ENCODE results near the gene ZNF70. TPM values are rescaled to one million over a fixed set of nuclear protein-coding genes. Genes with fewer than 3 reads are reported as not detected.

The ZNF70 gene
- total RNA-seq, 1 donor from 2014 or later = 12.5 TPM

DNA sequence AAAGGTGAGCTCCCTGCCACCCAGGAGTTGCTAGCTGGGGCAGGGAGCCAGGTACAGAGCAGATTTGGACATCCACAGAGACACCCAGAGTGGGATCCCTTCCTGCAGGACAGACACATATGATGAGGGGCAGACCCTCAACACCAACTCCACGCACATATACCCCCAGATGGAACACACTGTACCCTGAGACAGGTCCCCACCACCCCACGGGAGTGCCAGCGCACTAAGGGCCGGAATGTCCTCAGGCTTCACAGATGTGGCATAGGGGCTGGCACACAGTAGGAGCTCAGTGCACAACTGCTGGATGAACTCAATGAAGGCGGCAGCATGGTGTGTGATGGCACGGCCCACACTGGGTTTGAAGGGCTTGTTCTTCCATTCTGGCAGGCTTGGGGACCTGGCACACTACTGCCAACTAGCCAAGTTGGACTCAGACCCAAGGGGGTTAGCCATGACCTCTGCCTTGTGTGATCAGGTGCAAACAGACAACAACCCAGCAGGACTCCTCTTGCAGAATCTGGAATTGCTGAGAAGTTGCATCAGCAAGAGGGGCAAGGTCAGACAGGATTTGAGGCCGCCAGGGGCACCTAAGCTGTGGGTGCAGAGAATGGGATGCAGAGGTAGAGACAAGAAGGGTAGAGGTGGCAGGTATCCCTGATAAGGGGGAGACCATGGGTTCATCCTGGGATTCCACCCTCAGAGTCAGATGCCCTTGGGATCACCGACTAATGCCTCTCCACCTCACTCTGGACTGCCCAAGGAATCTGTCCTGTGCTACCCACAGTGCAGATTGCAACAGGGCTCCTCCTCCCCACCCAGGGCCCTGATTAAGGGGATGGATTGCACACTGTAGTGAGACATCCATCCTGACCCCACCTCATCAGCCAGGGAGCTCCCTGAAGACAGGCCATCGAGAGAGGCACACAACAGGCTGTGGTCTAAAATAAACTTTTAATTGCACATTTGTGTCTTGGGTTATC, 14.3 kb upstream of the ZNF70 start:
- no peak overlapping the region for H3K4me3 Mint-ChIP-seq (ENCODE audit: unreplicated experiment)
- H3K27ac Mint-ChIP-seq (ENCODE audit: unreplicated experiment) = peak overlapping the region; percentile 34
- H3K9me3 Mint-ChIP-seq (ENCODE audit: unreplicated experiment) = no peaks in the 10 kb centered on the region
- peaks cover 21% of the 10 kb centered on the region for H3K4me1 Mint-ChIP-seq (ENCODE audit: unreplicated experiment)
- DNase-seq (ENCODE audit: extremely low spot score, unreplicated experiment) = no peak
- H3K36me3 Mint-ChIP-seq (ENCODE audit: unreplicated experiment) = no peaks in the 10 kb centered on the region
- TF ChIP-seq, protein P1, sequence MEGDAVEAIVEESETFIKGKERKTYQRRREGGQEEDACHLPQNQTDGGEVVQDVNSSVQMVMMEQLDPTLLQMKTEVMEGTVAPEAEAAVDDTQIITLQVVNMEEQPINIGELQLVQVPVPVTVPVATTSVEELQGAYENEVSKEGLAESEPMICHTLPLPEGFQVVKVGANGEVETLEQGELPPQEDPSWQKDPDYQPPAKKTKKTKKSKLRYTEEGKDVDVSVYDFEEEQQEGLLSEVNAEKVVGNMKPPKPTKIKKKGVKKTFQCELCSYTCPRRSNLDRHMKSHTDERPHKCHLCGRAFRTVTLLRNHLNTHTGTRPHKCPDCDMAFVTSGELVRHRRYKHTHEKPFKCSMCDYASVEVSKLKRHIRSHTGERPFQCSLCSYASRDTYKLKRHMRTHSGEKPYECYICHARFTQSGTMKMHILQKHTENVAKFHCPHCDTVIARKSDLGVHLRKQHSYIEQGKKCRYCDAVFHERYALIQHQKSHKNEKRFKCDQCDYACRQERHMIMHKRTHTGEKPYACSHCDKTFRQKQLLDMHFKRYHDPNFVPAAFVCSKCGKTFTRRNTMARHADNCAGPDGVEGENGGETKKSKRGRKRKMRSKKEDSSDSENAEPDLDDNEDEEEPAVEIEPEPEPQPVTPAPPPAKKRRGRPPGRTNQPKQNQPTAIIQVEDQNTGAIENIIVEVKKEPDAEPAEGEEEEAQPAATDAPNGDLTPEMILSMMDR (IDR thresholded peaks at IDR 0.05) = no peak
- H3K27me3 Mint-ChIP-seq (ENCODE audit: unreplicated experiment) = no peaks in the 10 kb centered on the region

DNA sequence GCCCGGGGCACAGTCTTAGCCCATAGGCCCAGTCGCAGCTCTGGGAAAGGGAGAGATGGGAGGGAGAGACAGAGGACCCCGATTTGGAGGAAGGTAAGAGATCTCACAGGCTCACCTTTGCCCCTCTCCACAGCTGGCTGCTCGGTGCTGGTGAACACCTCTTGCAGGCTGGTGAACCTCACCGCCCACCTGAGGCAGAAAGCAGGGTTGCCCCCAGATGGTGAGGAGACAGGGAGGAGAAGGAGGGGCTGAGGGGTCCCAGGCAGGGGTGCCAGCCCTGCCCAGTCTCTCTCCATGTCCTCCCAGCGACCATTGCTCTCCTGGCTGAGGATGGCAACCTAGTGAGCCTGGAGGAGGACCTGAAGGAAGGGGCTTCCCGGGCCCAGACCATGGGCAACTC, 13.0 kb upstream of the ZNF70 start:
- TF ChIP-seq, protein P1 (IDR thresholded peaks at IDR 0.05) = no peak
- DNase-seq (ENCODE audit: extremely low spot score, unreplicated experiment) = no peak

DNA sequence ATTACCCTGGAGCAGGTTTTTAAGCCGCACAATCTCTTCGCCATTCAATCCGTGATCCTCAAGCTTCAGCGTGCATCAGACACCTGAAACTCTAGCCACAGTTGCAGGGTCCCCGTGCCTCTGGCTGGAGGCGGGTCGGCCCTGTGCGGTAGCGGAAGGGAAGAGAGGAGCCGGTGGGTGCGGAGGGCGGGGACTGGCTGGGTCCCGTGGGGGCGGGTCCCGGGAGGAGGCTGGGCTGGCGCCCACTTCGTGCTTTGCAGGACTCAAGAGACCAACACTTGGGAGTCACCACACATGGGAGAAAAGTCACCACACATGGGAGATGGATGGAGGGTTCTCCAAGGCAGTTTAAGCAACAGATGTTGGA, 12.7 kb upstream of the ZNF70 start:
- H3K9me3 Mint-ChIP-seq (ENCODE audit: unreplicated experiment) = no peaks in the 10 kb centered on the region
- H3K36me3 Mint-ChIP-seq (ENCODE audit: unreplicated experiment) = no peaks in the 10 kb centered on the region
- H3K4me1 Mint-ChIP-seq (ENCODE audit: unreplicated experiment) = peaks cover 20% of the 10 kb centered on the region
- no peak overlapping the region for H3K27ac Mint-ChIP-seq (ENCODE audit: unreplicated experiment)
- H3K27me3 Mint-ChIP-seq (ENCODE audit: unreplicated experiment) = no peaks in the 10 kb centered on the region
- DNase-seq (ENCODE audit: extremely low spot score, unreplicated experiment) = no peak
- no peak overlapping the region for H3K4me3 Mint-ChIP-seq (ENCODE audit: unreplicated experiment)
- TF ChIP-seq, protein P1 (IDR thresholded peaks at IDR 0.05) = no peak

More for the DNA sequence above, 13.0 kb upstream of the ZNF70 start:
- no peak overlapping the region for H3K27ac Mint-ChIP-seq (ENCODE audit: unreplicated experiment)
- H3K27me3 Mint-ChIP-seq (ENCODE audit: unreplicated experiment) = no peaks in the 10 kb centered on the region
- H3K9me3 Mint-ChIP-seq (ENCODE audit: unreplicated experiment) = no peaks in the 10 kb centered on the region
- H3K36me3 Mint-ChIP-seq (ENCODE audit: unreplicated experiment) = no peaks in the 10 kb centered on the region
- peaks cover 21% of the 10 kb centered on the region for H3K4me1 Mint-ChIP-seq (ENCODE audit: unreplicated experiment)
- H3K4me3 Mint-ChIP-seq (ENCODE audit: unreplicated experiment) = no peak overlapping the region

DNA sequence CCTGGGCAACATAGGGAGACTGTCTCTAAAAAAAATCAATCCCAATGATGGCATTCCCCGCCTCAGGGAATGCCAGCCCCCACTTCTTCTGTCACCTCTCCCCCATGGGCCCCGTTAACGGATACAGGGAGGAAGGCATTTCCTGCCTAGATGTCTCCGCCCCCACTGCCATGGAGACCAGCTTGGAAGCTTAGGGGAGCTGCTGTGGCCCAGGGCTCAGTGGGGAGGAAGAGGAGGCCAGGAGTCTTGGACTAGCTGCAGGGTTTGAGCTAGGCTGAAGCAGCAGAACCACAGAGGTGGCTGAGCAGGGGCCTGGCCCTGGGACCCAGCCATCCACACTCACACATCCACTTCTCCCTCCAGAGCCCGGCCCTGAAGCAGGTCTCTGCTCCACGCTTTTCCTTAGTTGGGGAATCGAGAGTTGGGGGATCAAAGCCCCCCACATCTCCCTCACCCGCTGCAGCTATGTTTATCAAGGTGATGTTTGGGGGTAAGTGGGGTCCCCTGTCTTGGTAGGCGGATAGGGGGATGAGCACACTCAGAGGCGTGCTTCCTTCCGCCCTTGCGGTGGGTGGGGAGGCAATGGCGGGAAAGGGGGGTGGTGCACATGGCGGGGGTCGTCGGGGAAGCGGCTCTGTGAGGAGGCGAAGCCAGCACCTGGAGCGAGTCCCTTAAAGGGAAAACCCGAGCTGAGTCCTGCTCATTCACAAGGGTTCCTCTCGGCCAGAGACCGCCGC, 12.1 kb upstream of the ZNF70 start, which contains the start of gene C22orf15:
Gene C22orf15, plus strand, starts transcription at position 149 of the 737 bp plus-strand sequence. Its CDS starts 317 bp downstream, at position 466.
- no peak for DNase-seq (ENCODE audit: extremely low spot score, unreplicated experiment)
- Mint-ChIP-seq H3K9me3 (ENCODE audit: unreplicated experiment) (no peaks in the 10 kb centered on the region), H3K27ac (ENCODE audit: unreplicated experiment) (peak within 1 kb of the TSS; percentile 6), H3K27me3 (ENCODE audit: unreplicated experiment) (no peaks in the 10 kb centered on the region), H3K4me3 (ENCODE audit: unreplicated experiment) (no peak within 1 kb of the TSS), H3K36me3 (ENCODE audit: unreplicated experiment) (no peaks in the 10 kb centered on the region), H3K4me1 (ENCODE audit: unreplicated experiment) (peaks cover 19% of the 10 kb centered on the region)
- TF ChIP-seq, protein P1 (IDR thresholded peaks at IDR 0.05) = no peak

DNA sequence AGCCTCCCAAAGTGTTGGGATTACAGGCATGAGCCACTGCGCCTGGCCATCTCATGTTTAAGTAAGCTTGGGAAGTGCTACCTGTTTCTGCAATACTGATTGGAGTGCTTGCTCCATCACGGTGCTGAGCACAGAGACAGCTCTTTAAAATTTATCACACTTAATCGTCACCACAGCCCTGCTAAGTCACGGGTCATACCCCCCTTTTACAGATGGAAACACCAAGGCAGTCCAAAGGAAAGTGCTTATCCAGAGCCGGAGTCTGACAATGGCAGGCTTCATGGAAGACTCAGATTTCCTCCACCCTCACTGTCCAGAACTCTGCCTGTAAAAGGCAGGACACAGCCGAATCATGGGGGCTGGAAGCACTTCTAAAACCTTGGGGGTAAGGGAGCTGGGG, 9.1 kb upstream of the ZNF70 start:
- no peak overlapping the region for H3K4me3 Mint-ChIP-seq (ENCODE audit: unreplicated experiment)
- no peaks in the 10 kb centered on the region for H3K9me3 Mint-ChIP-seq (ENCODE audit: unreplicated experiment)

More for the DNA sequence above, 9.1 kb upstream of the ZNF70 start:
- no peak for DNase-seq (ENCODE audit: extremely low spot score, unreplicated experiment)
- Mint-ChIP-seq H3K36me3 (ENCODE audit: unreplicated experiment) (no peaks in the 10 kb centered on the region), H3K4me1 (ENCODE audit: unreplicated experiment) (peaks cover 10% of the 10 kb centered on the region), H3K27ac (ENCODE audit: unreplicated experiment) (no peak overlapping the region), H3K27me3 (ENCODE audit: unreplicated experiment) (no peaks in the 10 kb centered on the region)
- TF ChIP-seq, protein P1 (IDR thresholded peaks at IDR 0.05) = no peak
